Nephron (organoid): ENCODE measurements around the gene SLC8A3.

Experiments used
- H3K27ac Mint-ChIP-seq, 3 experiments: 2 replicates each; pipeline ENCODE4 v1.8.0; 2020; ENCODE audit warnings: mixed read lengths in 3 of 3, mild to moderate bottlenecking in 2 of 3, moderate library complexity in 1 of 3
- H3K27me3 Mint-ChIP-seq: 2 replicates; pipeline ENCODE4 v1.8.0; 2021; ENCODE audit warnings: low read depth, mild to moderate bottlenecking, moderate library complexity, mixed read lengths
- H3K36me3 Mint-ChIP-seq: 2 replicates; pipeline ENCODE4 v1.8.0; 2020; ENCODE audit warnings: low read depth, mixed read lengths
- H3K4me1 Mint-ChIP-seq: 2 replicates; pipeline ENCODE4 v1.8.0; 2020; ENCODE audit warnings: mixed read lengths
- H3K4me3 Mint-ChIP-seq, 3 experiments: 2 replicates each; pipeline ENCODE4 v1.8.0; 2020; ENCODE audit warnings: mild to moderate bottlenecking in 3 of 3, mixed read lengths in 3 of 3, moderate library complexity in 2 of 3
- H3K9me3 Mint-ChIP-seq: 2 replicates; pipeline ENCODE4 v1.8.0; 2020; ENCODE audit warnings: mixed read lengths
- CTCF ChIP-seq, 3 experiments: fragments of 200-600 bp; sonication (generic); IDR thresholded peaks; one replicate each; pipeline ENCODE4 v1.5.0; 2021; ENCODE audit warnings: antibody characterized with exemption in 3 of 3; ENCODE audit not compliant: unreplicated experiment in 3 of 3

Gene SLC8A3

GRCh38 chr14:70107309-70107708 is 81.4 kb downstream of the SLC8A3 start:
- peaks cover 11% of the 10 kb centered on the region for H3K27me3 Mint-ChIP-seq
- no peak overlapping the region for H3K27ac Mint-ChIP-seq
- H3K36me3 Mint-ChIP-seq, result no peaks in the 10 kb centered on the region
- TF ChIP-seq CTCF (IDR thresholded peaks at IDR 0.05; ENCODE audit: unreplicated experiment in 3 of 3), result no peak
- no peak overlapping the region for H3K4me3 Mint-ChIP-seq
- H3K9me3 Mint-ChIP-seq, result no peaks in the 10 kb centered on the region
- no peaks in the 10 kb centered on the region for H3K4me1 Mint-ChIP-seq

GRCh38 chr14:70100071-70100470 is 88.7 kb downstream of the SLC8A3 start:
- Mint-ChIP-seq H3K4me3 (no peak overlapping the region), H3K36me3 (no peaks in the 10 kb centered on the region), H3K27ac (no peak overlapping the region), H3K9me3 (no peaks in the 10 kb centered on the region), H3K4me1 (peaks cover 24% of the 10 kb centered on the region), H3K27me3 (peaks cover 8% of the 10 kb centered on the region)
- TF ChIP-seq CTCF (IDR thresholded peaks at IDR 0.05; ENCODE audit: unreplicated experiment in 3 of 3), result no peak

- TF ChIP-seq CTCF (IDR thresholded peaks at IDR 0.05; ENCODE audit: unreplicated experiment in 3 of 3), result no peak
- H3K27ac Mint-ChIP-seq, result no peak overlapping the region
- H3K36me3 Mint-ChIP-seq, result no peaks in the 10 kb centered on the region
- peaks cover 17% of the 10 kb centered on the region for H3K27me3 Mint-ChIP-seq
- no peak overlapping the region for H3K4me3 Mint-ChIP-seq
- no peaks in the 10 kb centered on the region for H3K9me3 Mint-ChIP-seq
- H3K4me1 Mint-ChIP-seq, result peaks cover 24% of the 10 kb centered on the region
These were observed 90.4 kb downstream of the SLC8A3 start for GRCh38 chr14:70098250-70098809.

GRCh38 chr14:70097576-70098249 is 91.0 kb downstream of the SLC8A3 start:
- H3K9me3 Mint-ChIP-seq, result no peaks in the 10 kb centered on the region
- H3K27me3 Mint-ChIP-seq, result peaks cover 17% of the 10 kb centered on the region
- peaks cover 24% of the 10 kb centered on the region for H3K4me1 Mint-ChIP-seq
- no peak overlapping the region for H3K27ac Mint-ChIP-seq
- no peak for TF ChIP-seq CTCF (IDR thresholded peaks at IDR 0.05; ENCODE audit: unreplicated experiment in 3 of 3)
- no peak overlapping the region for H3K4me3 Mint-ChIP-seq
- no peaks in the 10 kb centered on the region for H3K36me3 Mint-ChIP-seq

GRCh38 chr14:70096866-70097265 is 91.9 kb downstream of the SLC8A3 start:
- peak; percentile 48 to 54 (median 50) for TF ChIP-seq CTCF (IDR thresholded peaks at IDR 0.05; ENCODE audit: unreplicated experiment in 3 of 3)
- peaks cover 24% of the 10 kb centered on the region for H3K4me1 Mint-ChIP-seq
- H3K27me3 Mint-ChIP-seq, result peaks cover 17% of the 10 kb centered on the region
- H3K4me3 Mint-ChIP-seq, result no peak overlapping the region
- no peaks in the 10 kb centered on the region for H3K36me3 Mint-ChIP-seq
- H3K9me3 Mint-ChIP-seq, result no peaks in the 10 kb centered on the region
- H3K27ac Mint-ChIP-seq, result no peak overlapping the region

GRCh38 chr14:70094631-70095030 is 94.1 kb downstream of the SLC8A3 start:
- Mint-ChIP-seq H3K36me3 (no peaks in the 10 kb centered on the region), H3K9me3 (no peaks in the 10 kb centered on the region), H3K4me3 (no peak overlapping the region), H3K27me3 (peaks cover 14% of the 10 kb centered on the region), H3K4me1 (peaks cover 24% of the 10 kb centered on the region), H3K27ac (no peak overlapping the region)
- TF ChIP-seq CTCF (IDR thresholded peaks at IDR 0.05; ENCODE audit: unreplicated experiment in 3 of 3), result no peak
